ENCODE results near the gene DNAH3. TPM values are rescaled to one million over a fixed set of nuclear protein-coding genes. Genes with fewer than 3 reads are reported as not detected.

The DNAH3 gene
- total and polyA plus RNA-seq, 3 donors from 2014 or later: 11.7 to 21.2 (median 19.9) TPM

GRCh38 chr16:21033704-21034103 lies 116.9 kb downstream of the DNAH3 start:
- Histone ChIP-seq H3K36me3 (ENCODE audit: low read depth, missing control alignments) (no peaks in the 10 kb centered on the region), H3K4me3 (no peak overlapping the region), H3K27me3 (no peaks in the 10 kb centered on the region), H3K9me3 (no peaks in the 10 kb centered on the region), H3K4me1 (no peaks in the 10 kb centered on the region), H3K27ac (no peak overlapping the region)
- TF ChIP-seq CTCF (IDR thresholded peaks at IDR 0.05) (no peak), POLR2A (IDR thresholded peaks at IDR 0.05) (no peak)
- intact Hi-C loops (cut with DNase I; ENCODE audit: low total_unique reads): no loop called here
- WGBS, 2 donors: 89 to 90% methylated on average over 10 of the region's 10 CpGs
- no peak for DNase-seq

GRCh38 chr16:21033264-21033663 lies 117.4 kb downstream of the DNAH3 start:
- no peak overlapping the region for H3K27ac ChIP-seq
- intact Hi-C loops (cut with DNase I; ENCODE audit: low total_unique reads): no loop called here
- 62% methylated on average over 3 of the region's 3 CpGs for WGBS, 2 donors
- no peaks in the 10 kb centered on the region for H3K36me3 ChIP-seq (ENCODE audit: low read depth, missing control alignments)
- H3K4me1 ChIP-seq: no peaks in the 10 kb centered on the region
- no peak overlapping the region for H3K4me3 ChIP-seq
- H3K9me3 ChIP-seq: no peaks in the 10 kb centered on the region
- no peaks in the 10 kb centered on the region for H3K27me3 ChIP-seq
- DNase-seq: no peak
- TF ChIP-seq CTCF (IDR thresholded peaks at IDR 0.05) (no peak), POLR2A (IDR thresholded peaks at IDR 0.05) (no peak)

GRCh38 chr16:21028728-21029127 lies 121.9 kb downstream of the DNAH3 start:
- 76 to 84% methylated on average over 4 of the region's 4 CpGs for WGBS, 2 donors
- no peaks in the 10 kb centered on the region for H3K4me1 ChIP-seq
- no peak overlapping the region for H3K27ac ChIP-seq
- no peaks in the 10 kb centered on the region for H3K9me3 ChIP-seq
- H3K36me3 ChIP-seq (ENCODE audit: low read depth, missing control alignments): no peaks in the 10 kb centered on the region
- H3K4me3 ChIP-seq: no peak overlapping the region
- no peaks in the 10 kb centered on the region for H3K27me3 ChIP-seq
- intact Hi-C loops (cut with DNase I; ENCODE audit: low total_unique reads): no loop called here
- DNase-seq: no peak
- TF ChIP-seq POLR2A (IDR thresholded peaks at IDR 0.05): no peak
- no peak for TF ChIP-seq CTCF (IDR thresholded peaks at IDR 0.05)

- H3K9me3 ChIP-seq: no peaks in the 10 kb centered on the region
- TF ChIP-seq POLR2A (IDR thresholded peaks at IDR 0.05) (no peak), CTCF (IDR thresholded peaks at IDR 0.05) (no peak)
- H3K27me3 ChIP-seq: no peaks in the 10 kb centered on the region
- H3K4me1 ChIP-seq: no peaks in the 10 kb centered on the region
- intact Hi-C loops (cut with DNase I; ENCODE audit: low total_unique reads): no loop called here
- H3K27ac ChIP-seq: no peak overlapping the region
- no peak overlapping the region for H3K4me3 ChIP-seq
- H3K36me3 ChIP-seq (ENCODE audit: low read depth, missing control alignments): no peaks in the 10 kb centered on the region
- no peak for DNase-seq
- WGBS, 2 donors: 88 to 98% methylated on average over 5 to 6 of the region's 6 CpGs
These were observed 123.8 kb downstream of the DNAH3 start for GRCh38 chr16:21026846-21027245.

- Histone ChIP-seq H3K27me3 (no peaks in the 10 kb centered on the region), H3K27ac (no peak overlapping the region), H3K4me1 (no peaks in the 10 kb centered on the region), H3K36me3 (ENCODE audit: low read depth, missing control alignments) (no peaks in the 10 kb centered on the region), H3K9me3 (no peaks in the 10 kb centered on the region), H3K4me3 (no peak overlapping the region)
- WGBS, 2 donors: 81 to 84% methylated on average over 9 of the region's 9 CpGs
- no peak for DNase-seq
- intact Hi-C loops (cut with DNase I; ENCODE audit: low total_unique reads): no loop called here
- TF ChIP-seq CTCF (IDR thresholded peaks at IDR 0.05) (no peak), POLR2A (IDR thresholded peaks at IDR 0.05) (no peak)
These were observed 127.0 kb downstream of the DNAH3 start for GRCh38 chr16:21023509-21024202.

Measured in testis (tissue), 3 donors.